ENCODE measurements around the gene MAVS.
A peak's percentile ranks its signal among the peaks of the same experiment; 100 is the strongest.
"Not testable (repeated sequence)": the region's sequence is repeated elsewhere in the genome, so short reads cannot be mapped to it uniquely, and the experiment has no call there.

Gene MAVS

GRCh38 chr20:3888622-3889488 lies 42.2 kb downstream of the MAVS start, which contains the start of gene PANK2:
Gene PANK2 (plus strand): TSS chr20:3889387.
- DNase-seq (ENCODE audit: low spot score): peak; percentile 99

GRCh38 chr20:3889489-3890397 lies 43.1 kb downstream of the MAVS start:
- DNase-seq (ENCODE audit: low spot score): no peak

GRCh38 chr20:3890398-3890751 lies 43.7 kb downstream of the MAVS start:
- DNase-seq (ENCODE audit: low spot score): no peak

- no peak for DNase-seq (ENCODE audit: low spot score)
These were observed 44.6 kb downstream of the MAVS start for GRCh38 chr20:3890999-3891929.

GRCh38 chr20:3894796-3895195 lies 48.2 kb downstream of the MAVS start:
- DNase-seq (ENCODE audit: low spot score): no peak

- no peak for DNase-seq (ENCODE audit: low spot score)
These were observed 49.7 kb downstream of the MAVS start for GRCh38 chr20:3896302-3896701.

GRCh38 chr20:3896853-3897583 lies 50.4 kb downstream of the MAVS start:
- no peak for DNase-seq (ENCODE audit: low spot score)

GRCh38 chr20:3898181-3898580 lies 51.5 kb downstream of the MAVS start:
- not testable (repeated sequence) for DNase-seq (ENCODE audit: low spot score)

- DNase-seq (ENCODE audit: low spot score): no peak
These were observed 52.0 kb downstream of the MAVS start for GRCh38 chr20:3898639-3899038.

- DNase-seq (ENCODE audit: low spot score): no peak
These were observed 53.6 kb downstream of the MAVS start for GRCh38 chr20:3900187-3900604.

GRCh38 chr20:3901028-3901705 lies 54.5 kb downstream of the MAVS start:
- DNase-seq (ENCODE audit: low spot score): no peak

GRCh38 chr20:3901706-3902440 lies 55.2 kb downstream of the MAVS start:
- no peak for DNase-seq (ENCODE audit: low spot score)

- DNase-seq (ENCODE audit: low spot score): no peak
These were observed 55.8 kb downstream of the MAVS start for GRCh38 chr20:3902446-3902845.

- DNase-seq (ENCODE audit: low spot score): no peak
These were observed 57.6 kb downstream of the MAVS start for GRCh38 chr20:3904224-3904623.

GRCh38 chr20:3904857-3905256 lies 58.2 kb downstream of the MAVS start:
- DNase-seq (ENCODE audit: low spot score): no peak

GRCh38 chr20:3906744-3907721 lies 60.4 kb downstream of the MAVS start:
- not testable (repeated sequence) for DNase-seq (ENCODE audit: low spot score)

- DNase-seq (ENCODE audit: low spot score): no peak
These were observed 62.0 kb downstream of the MAVS start for GRCh38 chr20:3908667-3909066.

GRCh38 chr20:3909952-3910366 lies 63.3 kb downstream of the MAVS start:
- no peak for DNase-seq (ENCODE audit: low spot score)

GRCh38 chr20:3910853-3911252 lies 64.2 kb downstream of the MAVS start:
- DNase-seq (ENCODE audit: low spot score): no peak
